SK-N-DZ (cell line): ENCODE data around the gene SMG1.
"Not testable (repeated sequence)": the region's sequence is repeated elsewhere in the genome, so short reads cannot be mapped to it uniquely, and the experiment has no call there.

Source experiments
- DNase-seq: peaks from one replicate; pipeline ENCODE4 v3.0.0-alpha.2; 2015; ENCODE audit warnings: low spot score

The SMG1 gene

GRCh38 chr16:18800775-18801144 is 125.4 kb downstream of the SMG1 start:
- no peak for DNase-seq

GRCh38 chr16:18800293-18800692 is 125.9 kb downstream of the SMG1 start:
- no peak for DNase-seq

- DNase-seq: no peak
Observed at GRCh38 chr16:18799500-18799899, 126.7 kb downstream of the SMG1 start.

GRCh38 chr16:18797746-18798145 is 128.5 kb downstream of the SMG1 start:
- no peak for DNase-seq

DNA sequence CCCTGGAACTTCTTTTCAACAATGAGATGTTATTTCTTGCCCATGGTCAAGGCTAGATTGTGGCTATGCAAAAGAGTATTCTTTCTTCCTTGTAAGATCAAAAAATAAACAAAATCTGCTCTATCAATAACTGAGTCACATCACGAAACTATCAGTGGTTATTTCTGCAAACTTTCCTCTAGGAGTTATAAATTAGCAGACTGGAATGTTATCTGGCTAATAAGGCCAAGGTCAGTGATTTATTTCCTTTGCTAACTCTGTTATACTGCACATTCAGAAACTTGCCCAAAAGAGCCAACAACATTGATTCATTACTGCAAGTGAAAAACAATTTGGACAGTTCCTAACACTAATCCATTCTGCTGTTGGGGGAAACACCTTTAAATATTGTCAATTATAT is 129.8 kb downstream of the SMG1 start:
- no peak for DNase-seq

DNA sequence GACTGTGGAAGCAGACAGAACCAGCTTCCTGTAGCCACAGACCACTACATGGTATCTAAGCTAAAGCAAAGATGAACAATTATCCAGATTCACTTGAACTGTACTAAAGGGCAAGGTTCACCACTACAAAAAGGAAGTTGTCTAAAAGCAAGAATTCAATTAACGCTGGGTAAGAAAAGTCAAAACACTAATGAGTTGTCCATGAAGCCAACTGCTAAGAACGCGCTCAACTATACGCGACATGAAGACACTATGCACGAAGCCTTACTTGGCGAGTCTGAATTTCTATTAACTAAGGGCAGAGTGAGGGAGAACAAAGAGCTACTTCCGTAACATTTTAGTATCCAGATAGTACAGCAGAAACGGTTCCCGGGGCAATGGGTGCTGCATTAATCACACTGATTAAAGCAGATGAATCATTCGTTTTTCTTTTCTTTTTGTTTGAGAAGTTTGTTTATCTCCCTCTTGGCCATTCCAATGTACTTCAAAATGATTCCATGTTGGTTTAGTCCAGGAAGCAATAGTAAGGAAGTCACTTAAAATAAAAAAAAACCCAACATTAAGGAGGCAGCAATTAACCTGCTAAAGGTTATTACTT is 133.3 kb downstream of the SMG1 start:
- DNase-seq: no peak

DNA sequence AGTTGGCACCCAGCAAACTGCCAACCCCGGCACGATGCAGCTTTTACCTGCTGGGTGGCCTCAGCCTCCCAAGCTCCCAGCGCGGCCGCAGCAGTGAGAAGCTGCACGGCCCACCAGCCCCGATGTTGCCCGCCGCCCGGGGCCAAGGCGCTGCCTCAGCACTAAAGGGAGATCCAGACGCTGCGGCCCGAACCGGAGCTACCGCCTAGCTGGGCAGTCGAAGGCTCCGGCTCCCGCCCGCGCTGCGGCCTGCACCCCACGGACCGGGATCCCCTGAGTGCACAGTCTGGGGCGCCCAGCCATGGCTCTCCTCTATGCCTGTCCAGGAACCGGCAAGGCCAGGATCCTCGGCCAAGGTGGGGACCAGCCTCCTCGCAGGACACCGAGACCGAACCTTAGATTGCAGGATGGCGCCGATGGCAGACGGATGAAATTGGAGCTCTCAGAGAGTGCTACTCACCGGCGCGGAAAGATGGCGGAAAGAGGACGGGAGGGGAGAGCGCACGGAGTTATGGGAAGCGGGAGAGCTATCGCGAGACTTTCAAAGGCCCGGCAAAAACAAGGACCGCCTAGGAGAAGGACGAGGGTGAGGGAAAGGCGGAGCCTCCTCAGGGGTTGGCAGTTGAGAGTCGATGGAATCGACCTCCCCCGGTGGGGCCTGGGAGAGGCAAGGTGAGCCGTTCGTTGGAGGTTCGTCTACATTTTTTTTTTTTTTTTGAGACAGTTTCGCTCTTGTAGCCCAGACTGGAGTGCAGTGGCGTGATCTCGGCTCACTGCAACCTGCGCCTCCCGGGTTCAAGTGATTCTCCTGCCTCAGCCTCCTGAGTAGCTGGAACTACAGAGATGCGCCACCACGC is 136.1 kb downstream of the SMG1 start, which contains the start of gene RPS15A:
Gene RPS15A (minus strand): TSS at position 485 of the 857 bp plus-strand sequence. CDS start 1,221 bp downstream, outside the sequence.
- peak; percentile 98 for DNase-seq

- no peak for DNase-seq
Observed at GRCh38 chr16:18789515-18789849, 136.7 kb downstream of the SMG1 start.

- no peak for DNase-seq
Observed at GRCh38 chr16:18788828-18789514, 137.2 kb downstream of the SMG1 start.

DNA sequence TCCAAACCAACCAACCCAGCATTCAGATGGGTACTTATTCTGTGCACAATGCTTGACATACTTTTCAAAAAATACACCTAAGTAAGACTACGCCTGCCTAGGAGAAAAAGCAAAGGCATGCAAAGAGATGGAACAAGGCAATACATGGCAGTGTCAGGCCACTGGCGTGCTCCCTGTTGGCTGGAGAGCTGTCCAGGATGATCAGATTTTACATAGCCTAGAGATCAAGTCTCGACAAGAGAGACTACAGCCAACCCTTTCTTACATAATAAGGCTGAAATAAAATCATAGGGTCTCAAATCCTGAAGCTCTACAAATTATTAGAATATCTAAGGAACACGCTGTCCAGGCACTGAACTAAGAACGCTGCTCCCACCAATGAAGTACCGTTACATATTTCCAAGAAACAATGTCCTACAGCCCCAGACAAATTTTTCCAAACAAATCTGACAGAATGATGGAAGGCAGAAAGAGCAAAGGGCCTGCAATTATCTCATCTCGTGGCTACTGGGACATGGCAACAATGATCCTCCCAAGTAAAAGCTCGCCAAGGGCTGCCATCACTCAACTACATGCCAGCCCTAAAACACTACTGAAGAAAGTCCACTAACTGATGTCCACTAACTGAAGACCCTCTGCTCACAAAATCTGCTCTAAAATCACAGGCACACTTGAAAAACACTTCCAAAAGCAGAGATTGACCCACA is 141.1 kb downstream of the SMG1 start:
- no peak for DNase-seq

DNA sequence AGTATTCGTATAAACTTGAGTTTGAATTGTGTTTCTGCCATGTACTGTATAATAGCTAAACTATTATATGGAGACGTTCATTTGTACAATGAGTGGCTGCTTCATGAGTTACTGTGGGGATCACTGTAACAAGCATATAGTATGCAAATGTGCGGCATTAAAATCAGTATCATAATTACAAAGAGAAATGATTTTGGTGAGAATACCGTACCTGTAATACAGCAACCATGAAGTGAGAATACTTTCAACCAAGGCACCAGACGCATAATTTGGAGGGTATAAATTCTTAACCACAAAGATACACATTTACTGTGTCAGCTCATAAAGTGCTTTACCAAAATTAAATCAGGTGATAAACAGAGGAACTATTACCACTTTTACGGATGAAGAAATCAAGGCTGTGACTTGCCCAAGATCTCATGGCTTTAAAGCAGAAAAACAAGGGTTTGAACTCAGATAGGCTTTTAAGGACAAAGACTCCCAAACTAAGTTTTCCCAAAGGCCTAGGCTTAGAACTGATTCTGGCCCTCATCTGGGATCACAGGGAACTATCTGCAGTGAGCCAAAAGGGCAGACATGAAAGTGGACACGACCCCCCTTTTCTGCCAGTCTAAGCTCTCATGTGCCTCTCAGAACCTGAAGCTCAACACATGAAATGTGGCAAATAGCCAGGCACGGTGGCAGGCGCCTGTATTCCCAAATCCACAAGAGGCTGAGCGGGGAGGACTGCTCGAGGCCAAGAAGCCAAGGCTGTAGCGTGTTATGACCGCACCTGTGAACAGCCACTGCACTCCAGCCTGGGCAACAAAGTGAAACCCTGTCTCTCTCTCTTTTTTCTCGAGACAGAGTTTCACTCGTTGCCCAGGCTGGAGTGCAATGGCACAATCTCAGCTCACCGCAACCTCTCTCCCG is 142.5 kb downstream of the SMG1 start:
- DNase-seq: no peak

DNA sequence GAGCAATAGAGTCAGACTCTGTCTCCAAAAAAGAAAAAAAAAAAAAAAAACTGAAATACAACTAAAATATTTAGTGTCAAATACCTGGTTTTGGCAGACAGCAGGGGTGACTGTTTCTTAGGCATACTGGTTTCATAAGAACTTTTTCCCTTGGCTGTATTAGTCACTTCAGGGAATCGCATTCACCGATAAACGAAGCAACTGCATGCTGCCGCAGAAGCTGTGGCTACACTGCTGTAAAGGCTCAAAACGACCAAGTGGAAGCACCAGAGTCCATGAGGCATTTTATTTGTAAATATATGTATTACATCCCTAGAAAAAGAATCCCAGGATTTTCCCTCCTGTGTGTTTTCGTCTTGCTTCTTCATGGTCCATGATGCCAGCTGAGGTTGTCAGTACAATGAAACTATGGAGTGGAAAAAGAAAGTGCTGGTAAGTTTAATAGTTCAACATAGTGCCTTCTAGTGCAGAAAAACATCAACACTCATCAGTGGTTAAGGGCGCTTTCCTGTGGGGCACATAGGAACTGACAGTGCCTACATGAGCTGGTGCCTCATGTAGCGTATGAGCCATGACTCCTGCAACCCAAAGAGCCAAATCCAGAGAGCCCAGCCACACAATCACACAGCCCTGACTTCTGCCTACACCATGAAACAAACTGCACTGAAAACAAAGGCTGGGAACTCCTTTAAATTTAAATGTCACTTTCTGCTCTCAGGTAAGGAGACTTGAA is 143.3 kb downstream of the SMG1 start:
- DNase-seq: no peak

- not testable (repeated sequence) for DNase-seq
Observed at GRCh38 chr16:18781232-18781631, 145.0 kb downstream of the SMG1 start.

- not testable (repeated sequence) for DNase-seq
Observed at GRCh38 chr16:18780460-18781026, 145.7 kb downstream of the SMG1 start.

DNA sequence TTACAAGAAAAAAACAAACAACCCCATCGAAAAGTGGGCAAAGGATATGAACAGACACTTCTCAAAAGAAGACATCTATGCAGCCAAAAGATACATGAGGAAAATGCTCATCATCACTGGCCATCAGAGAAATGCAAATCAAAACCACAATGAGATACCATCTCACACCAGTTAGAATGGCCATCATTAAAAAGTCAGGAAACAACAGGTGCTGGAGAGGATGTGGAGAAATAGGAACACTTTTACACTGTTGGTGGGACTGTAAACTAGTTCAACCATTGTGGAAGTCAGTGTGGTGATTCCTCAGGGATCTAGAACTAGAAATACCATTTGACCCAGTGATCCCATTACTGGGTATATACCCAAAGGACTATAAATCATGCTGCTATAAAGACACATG is 148.5 kb downstream of the SMG1 start:
- not testable (repeated sequence) for DNase-seq

DNA sequence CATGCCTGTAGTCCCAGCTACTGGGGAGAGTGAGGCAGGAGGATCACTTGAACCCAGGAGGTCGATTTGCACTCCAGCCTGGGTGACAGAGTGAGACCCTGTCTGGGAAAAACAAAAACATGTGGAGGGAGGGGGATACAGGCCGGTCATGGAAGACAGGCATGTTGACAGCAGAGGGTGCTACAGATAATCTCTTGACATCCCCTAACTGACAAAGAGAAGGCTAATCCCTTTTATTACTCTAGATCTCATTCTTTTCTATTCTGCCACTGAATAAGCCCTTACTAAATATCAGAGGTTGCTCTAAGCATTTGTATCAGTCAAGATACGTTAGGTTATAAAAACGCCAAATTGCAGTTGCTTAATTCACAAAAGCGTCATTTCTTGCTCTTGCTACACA is 149.9 kb downstream of the SMG1 start:
- DNase-seq: not testable (repeated sequence)

GRCh38 chr16:18774651-18775050 is 151.6 kb downstream of the SMG1 start:
- not testable (repeated sequence) for DNase-seq

DNA sequence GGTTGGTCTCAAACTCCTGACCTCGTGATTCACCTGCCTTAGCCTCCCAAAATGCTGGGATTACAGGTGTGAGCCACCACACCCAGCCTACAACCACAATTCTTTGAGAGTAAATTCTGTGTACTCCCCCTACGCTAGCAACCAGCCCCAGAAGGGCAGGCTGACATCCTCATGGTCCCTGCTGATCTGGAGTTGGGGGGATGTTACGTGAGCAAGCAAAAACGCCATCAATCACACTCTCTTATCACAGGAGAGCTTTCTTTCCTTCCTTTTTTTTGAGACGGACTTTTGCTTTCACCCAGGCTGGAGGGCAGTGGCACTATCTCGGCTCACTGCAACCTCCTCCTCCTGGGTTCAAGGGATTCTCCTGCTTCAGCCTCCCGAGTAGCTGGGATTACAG is 154.0 kb downstream of the SMG1 start:
- DNase-seq: not testable (repeated sequence)

GRCh38 chr16:18770336-18770962 is 155.8 kb downstream of the SMG1 start:
- DNase-seq: not testable (repeated sequence)
